Omental fat pad (tissue), 4 donors: Measurements from ENCODE around the gene CCDC171. TPM values are rescaled to one million over a fixed set of nuclear protein-coding genes. Genes with fewer than 3 reads are reported as not detected.

Experiments
- ATAC-seq: fragments of 150-250 bp; one replicate; pipeline ENCODE4 v1.9.1; 2016; ENCODE audit warnings: mild to moderate bottlenecking, moderate library complexity; ENCODE audit not compliant: low FRiP score
- DNase-seq: peaks from one replicate; pipeline ENCODE4 v3.0.0-alpha.2; 2019; ENCODE audit warnings: low spot score
- CTCF ChIP-seq, 3 donors: fragments of 450-650 bp; IDR thresholded peaks; one replicate each; pipeline ENCODE4 v1.5.1; 2016 to 2017; ENCODE audit warnings: antibody characterized with exemption in 3 of 3, mild to moderate bottlenecking in 3 of 3, moderate library complexity in 2 of 3
- total RNA-seq, 4 donors: library from RNA; depleted of rRNA; stranded (reverse); fragments of >200 nt; gene quantifications; one replicate each; pipeline ENCODE4 v1.1.0, GENCODE V29; 2016

The CCDC171 gene
- total RNA-seq, 4 donors from 2014 or later: 1.1 to 5.0 (median 2.1) TPM

- ATAC-seq: no peak
- TF ChIP-seq CTCF (IDR thresholded peaks at IDR 0.05): no peak
These were observed 298.9 kb downstream of the CCDC171 start for GRCh38 chr9:15851766-15852165.

GRCh38 chr9:15856591-15856990 lies 303.7 kb downstream of the CCDC171 start:
- DNase-seq (no peak), ATAC-seq (no peak)
- TF ChIP-seq CTCF (IDR thresholded peaks at IDR 0.05): no peak

More at GRCh38 chr9:15851766-15852165, 298.9 kb downstream of the CCDC171 start:
- DNase-seq: no peak

- no peak for TF ChIP-seq CTCF (IDR thresholded peaks at IDR 0.05)
- ATAC-seq (no peak), DNase-seq (no peak)
These were observed 314.5 kb downstream of the CCDC171 start for GRCh38 chr9:15867334-15867733.

- no peak for DNase-seq
- ATAC-seq: no peak
- TF ChIP-seq CTCF (IDR thresholded peaks at IDR 0.05): no peak
These were observed 315.1 kb downstream of the CCDC171 start for GRCh38 chr9:15867988-15868387.

GRCh38 chr9:15873573-15874177 lies 320.8 kb downstream of the CCDC171 start:
- DNase-seq: no peak
- no peak for TF ChIP-seq CTCF (IDR thresholded peaks at IDR 0.05)
- no peak for ATAC-seq

- TF ChIP-seq CTCF (IDR thresholded peaks at IDR 0.05): no peak
- ATAC-seq: no peak
- no peak for DNase-seq
These were observed 329.5 kb downstream of the CCDC171 start for GRCh38 chr9:15882328-15882727.

- DNase-seq (no peak), ATAC-seq (no peak)
- TF ChIP-seq CTCF (IDR thresholded peaks at IDR 0.05): no peak
These were observed 330.0 kb downstream of the CCDC171 start for GRCh38 chr9:15882883-15883282.
